ENCODE data around the gene GJC3. TPM values are rescaled to one million over a fixed set of nuclear protein-coding genes. Genes with fewer than 3 reads are reported as not detected.
"Not testable (repeated sequence)": the region's sequence is repeated elsewhere in the genome, so short reads cannot be mapped to it uniquely, and the experiment has no call there.

GJC3 gene
- total and polyA plus RNA-seq, 3 donors from 2014 or later, result 0.43 to 0.79 (median 0.71) TPM

GRCh38 chr7:99953649-99954048, 24.2 kb upstream of the GJC3 start:
- TF ChIP-seq CTCF (IDR thresholded peaks at IDR 0.05) (no peak), POLR2A (IDR thresholded peaks at IDR 0.05) (no peak)
- H3K9me3 ChIP-seq, result no peaks in the 10 kb centered on the region
- 81 to 91% methylated on average over 3 of the region's 3 CpGs for WGBS, 2 donors
- H3K27me3 ChIP-seq, result no peaks in the 10 kb centered on the region
- H3K27ac ChIP-seq, result no peak overlapping the region
- H3K4me3 ChIP-seq, result no peak overlapping the region
- DNase-seq, result no peak
- no peaks in the 10 kb centered on the region for H3K4me1 ChIP-seq
- intact Hi-C loops (cut with DNase I; ENCODE audit: low total_unique reads), result no loop called here
- no peaks in the 10 kb centered on the region for H3K36me3 ChIP-seq (ENCODE audit: low read depth, missing control alignments)

GRCh38 chr7:99952649-99953048, 23.2 kb upstream of the GJC3 start:
- H3K4me1 ChIP-seq; H3K36me3 ChIP-seq (ENCODE audit: low read depth, missing control alignments); H3K27me3 ChIP-seq; DNase-seq; H3K27ac ChIP-seq; H3K9me3 ChIP-seq; H3K4me3 ChIP-seq; intact Hi-C loops (cut with DNase I; ENCODE audit: low total_unique reads): not testable (repeated sequence)
- WGBS, 2 donors, result 68 to 73% methylated on average over 4 of the region's 4 CpGs

- DNase-seq; H3K27me3 ChIP-seq; H3K9me3 ChIP-seq; H3K36me3 ChIP-seq (ENCODE audit: low read depth, missing control alignments); intact Hi-C loops (cut with DNase I; ENCODE audit: low total_unique reads); H3K4me3 ChIP-seq; H3K27ac ChIP-seq; H3K4me1 ChIP-seq: not testable (repeated sequence)
- WGBS, 2 donors, result 91 to 95% methylated on average over 6 of the region's 6 CpGs
Observed at GRCh38 chr7:99950819-99951218, 21.4 kb upstream of the GJC3 start.

GRCh38 chr7:99949645-99950228, 20.3 kb upstream of the GJC3 start:
- WGBS, 2 donors, result 68 to 69% methylated on average over 3 of the region's 3 CpGs
- intact Hi-C loops (cut with DNase I; ENCODE audit: low total_unique reads), result no loop called here
- no peak for DNase-seq
- H3K4me3 ChIP-seq, result no peak overlapping the region
- no peaks in the 10 kb centered on the region for H3K9me3 ChIP-seq
- no peak overlapping the region for H3K27ac ChIP-seq
- no peaks in the 10 kb centered on the region for H3K27me3 ChIP-seq
- no peaks in the 10 kb centered on the region for H3K36me3 ChIP-seq (ENCODE audit: low read depth, missing control alignments)
- H3K4me1 ChIP-seq, result no peaks in the 10 kb centered on the region
- TF ChIP-seq POLR2A (IDR thresholded peaks at IDR 0.05) (no peak), CTCF (IDR thresholded peaks at IDR 0.05) (peak in 2 of 3 experiments; percentile 29 to 38)

- no peaks in the 10 kb centered on the region for H3K27me3 ChIP-seq
- TF ChIP-seq CTCF (IDR thresholded peaks at IDR 0.05), result no peak
- TF ChIP-seq POLR2A (IDR thresholded peaks at IDR 0.05), result no peak
- no peaks in the 10 kb centered on the region for H3K36me3 ChIP-seq (ENCODE audit: low read depth, missing control alignments)
- no peaks in the 10 kb centered on the region for H3K9me3 ChIP-seq
- no peaks in the 10 kb centered on the region for H3K4me1 ChIP-seq
- WGBS, 2 donors, result 87 to 100% methylated on average over 1 of the region's 1 CpG
- no peak overlapping the region for H3K4me3 ChIP-seq
- intact Hi-C loops (cut with DNase I; ENCODE audit: low total_unique reads), result no loop called here
- H3K27ac ChIP-seq, result no peak overlapping the region
- no peak for DNase-seq
Observed at GRCh38 chr7:99947608-99948007, 18.2 kb upstream of the GJC3 start.

- Histone ChIP-seq H3K9me3 (no peaks in the 10 kb centered on the region), H3K27me3 (no peaks in the 10 kb centered on the region), H3K4me3 (no peak overlapping the region), H3K27ac (no peak overlapping the region), H3K4me1 (no peaks in the 10 kb centered on the region), H3K36me3 (ENCODE audit: low read depth, missing control alignments) (no peaks in the 10 kb centered on the region)
- no peak for TF ChIP-seq CTCF (IDR thresholded peaks at IDR 0.05)
- no peak for TF ChIP-seq POLR2A (IDR thresholded peaks at IDR 0.05)
- DNase-seq, result no peak
- intact Hi-C loops (cut with DNase I; ENCODE audit: low total_unique reads), result no loop called here
- WGBS, 2 donors, result 57 to 62% methylated on average over 4 of the region's 4 CpGs
Observed at GRCh38 chr7:99944497-99945070, 15.2 kb upstream of the GJC3 start.
